Endothelial cell of umbilical vein (primary cell): ENCODE results near the gene C2CD3. TPM values are rescaled to one million over a fixed set of nuclear protein-coding genes. Genes with fewer than 3 reads are reported as not detected.

ENCODE experiments used
- BruUV-seq: library from RNA; stranded (reverse); fragments of 400-500 nt; replicated peaks from 2 replicates; lab custom pipeline; 2021; lab: Mats Ljungman, UMichigan
- CTCF ChIA-PET: fragments of 300-600, 350-600 bp; sonication (Branson Sonifier 250); formaldehyde crosslinking; loops from one replicate; lab custom pipeline; 2021; ENCODE audit warnings: antibody characterized with exemption, inconsistent platforms; lab: Charles Lee
- POLR2A ChIA-PET: fragments of 300-600, 350-600 bp; sonication (Branson Sonifier 250); formaldehyde crosslinking; loops from one replicate; lab custom pipeline; 2021; ENCODE audit warnings: antibody characterized with exemption, inconsistent platforms; lab: Charles Lee
- DNase-seq: peaks from one replicate; pipeline ENCODE4 v3.0.0-alpha.2; 2011; ENCODE audit warnings: low read depth, low spot score
- FAIRE-seq: peaks from 2 replicates; lab custom pipeline; 2011; peaks lifted over from hg19 to GRCh38; lab: Jason Lieb, UNC
- H2AFZ ChIP-seq: 2 replicates; pipeline ENCODE4 v1.6.0; 2012; ENCODE audit warnings: low read depth, low read length, control low read depth, inconsistent platforms
- H3K27ac ChIP-seq: 2 replicates; pipeline ENCODE4 v1.5.1; 2011; ENCODE audit warnings: low read depth, mild to moderate bottlenecking, control low read depth, low read length, moderate library complexity; ENCODE audit not compliant: insufficient read depth
- H3K27me3 ChIP-seq, 2 experiments: 2 replicates each; pipeline versions ENCODE4 v1.6.0 to v1.6.1; 2011; ENCODE audit warnings: low read length in 2 of 2, mixed read lengths in 1 of 2; ENCODE audit not compliant: control insufficient read depth in 2 of 2, insufficient read depth in 2 of 2
- H3K36me3 ChIP-seq, 2 experiments: 2 replicates in 1 of 2; 3 replicates in 1 of 2; pipeline ENCODE4 v1.5.1; 2011; ENCODE audit warnings: low read length in 2 of 2, mild to moderate bottlenecking in 1 of 2, moderate library complexity in 1 of 2; ENCODE audit not compliant: control insufficient read depth in 2 of 2, insufficient read depth in 2 of 2; ENCODE audit errors: extremely low read depth in 1 of 2
- H3K4me1 ChIP-seq: 3 replicates; pipeline ENCODE4 v1.5.1; 2011; ENCODE audit warnings: mild to moderate bottlenecking, low read length; ENCODE audit not compliant: control insufficient read depth, insufficient read depth; ENCODE audit errors: extremely low read depth
- H3K4me2 ChIP-seq: 2 replicates; pipeline ENCODE4 v1.6.1; 2011; ENCODE audit warnings: low read length, control low read depth, mixed read lengths; ENCODE audit not compliant: insufficient read depth
- H3K4me3 ChIP-seq, 3 experiments: fragments of 200-600 bp in 1 of 3; sonication (generic), shearing (Covaris generic) in 1 of 3; replicated peaks in 1 of 3; 2 replicates each; pipeline ENCODE4 v1.5.1; 2011 to 2016; ENCODE audit warnings: control low read depth in 3 of 3, low read length in 3 of 3, mild to moderate bottlenecking in 2 of 3, inconsistent platforms in 1 of 3, low read depth in 1 of 3, moderate library complexity in 1 of 3; ENCODE audit not compliant: insufficient read depth in 1 of 3
- H3K79me2 ChIP-seq: 2 replicates; pipeline ENCODE4 v1.6.0; 2012; ENCODE audit warnings: low read length, inconsistent platforms; ENCODE audit not compliant: control insufficient read depth, insufficient read depth
- H3K9ac ChIP-seq: replicated peaks from 2 replicates; pipeline ENCODE3; 2011; ENCODE audit warnings: low read length, control low read depth; ENCODE audit not compliant: insufficient read depth; ENCODE audit errors: extremely low read depth
- H3K9me1 ChIP-seq: replicated peaks from 3 replicates; pipeline ENCODE4 v1.6.0; 2011; ENCODE audit warnings: mild to moderate bottlenecking, low read length; ENCODE audit not compliant: control insufficient read depth, insufficient read depth; ENCODE audit errors: extremely low read depth
- H3K9me3 ChIP-seq: replicated peaks from 2 replicates; pipeline ENCODE4 v1.5.1; 2012; ENCODE audit warnings: low read length, inconsistent platforms; ENCODE audit not compliant: control insufficient read depth, insufficient read depth
- H4K20me1 ChIP-seq: replicated peaks from 2 replicates; pipeline ENCODE3; 2011; ENCODE audit warnings: mild to moderate bottlenecking, low read length; ENCODE audit not compliant: control insufficient read depth, insufficient read depth; ENCODE audit errors: extremely low read depth
- EZH2 ChIP-seq: IDR thresholded peaks from 2 replicates; pipeline ENCODE4 v1.6.1; 2012; ENCODE audit warnings: borderline replicate concordance, low read depth, mild to moderate bottlenecking, moderate library complexity, low read length, inconsistent platforms; ENCODE audit not compliant: severe bottlenecking
- FOS ChIP-seq: IDR thresholded peaks from 2 replicates; pipeline ENCODE4 v1.6.1; 2011; ENCODE audit warnings: mild to moderate bottlenecking, low read length, moderate library complexity, borderline replicate concordance; ENCODE audit not compliant: insufficient read depth
- GATA2 ChIP-seq: IDR thresholded peaks from 2 replicates; pipeline ENCODE4 v1.7.0; 2011; ENCODE audit warnings: low read depth, mild to moderate bottlenecking, moderate library complexity, mixed read lengths, low read length; ENCODE audit not compliant: insufficient read length, insufficient read depth
- JUN ChIP-seq: IDR thresholded peaks from 2 replicates; pipeline ENCODE4 v1.6.1; 2011; ENCODE audit warnings: borderline replicate concordance, low read depth; ENCODE audit not compliant: insufficient read length, insufficient read depth
- MAX ChIP-seq: IDR thresholded peaks from 2 replicates; pipeline ENCODE4 v1.6.1; 2011; ENCODE audit not compliant: insufficient read depth, insufficient read length
- MYC ChIP-seq: IDR thresholded peaks from one replicate; pipeline ENCODE4 v1.6.1; 2011; ENCODE audit warnings: mild to moderate bottlenecking, low read depth, low read length
- POLR2A ChIP-seq: IDR thresholded peaks from 2 replicates; pipeline ENCODE4 v1.6.1; 2012; ENCODE audit warnings: low read depth, mild to moderate bottlenecking, control low read depth, low read length
- POLR2AphosphoS5 ChIP-seq: IDR thresholded peaks from 2 replicates; pipeline ENCODE4 v1.6.1; 2012; ENCODE audit warnings: low read depth, mild to moderate bottlenecking, control low read depth, low read length, moderate library complexity; ENCODE audit not compliant: insufficient read depth
- dilution Hi-C: fragments of 300-500 bp; cut with MboI; formaldehyde crosslinking; loops from one replicate; pipeline ENCODE4 v1.15.0; 2019; ENCODE audit warnings: low sequenced_read_pairs; ENCODE audit not compliant: extremely low pct_ligation_motif_present
- intact Hi-C: fragments of 100-400 bp; cut with micrococcal nuclease; formaldehyde crosslinking; loops from one replicate; pipeline ENCODE4 v1.10.0; 2022
- polyA plus RNA-seq, 4 experiments: library from polyadenylated mRNA; depleted of rRNA in 3 of 4; stranded (reverse) in 3 of 4; unstranded in 1 of 4; fragments of >200 nt; gene quantifications; 2 replicates each; pipeline versions ENCODE4 v1.2.1 to v1.2.3, GENCODE V29; 2011 to 2012; ENCODE audit warnings: missing spikeins in 1 of 4
- total RNA-seq: library from RNA; stranded (reverse); gene quantifications from 2 replicates; pipeline ENCODE4 v1.2.3, GENCODE V29; 2021
- TF ChIP-seq, protein P1 (sequence below), 2 donors: IDR thresholded peaks; 1 replicate in 1 of 2; 2 replicates in 1 of 2; pipeline ENCODE4 v1.5.1; 2011; ENCODE audit warnings: low read length in 2 of 2, mild to moderate bottlenecking in 2 of 2, moderate library complexity in 2 of 2, control low read depth in 1 of 2, inconsistent platforms in 1 of 2, low read depth in 1 of 2; ENCODE audit not compliant: insufficient read depth in 1 of 2; ENCODE audit errors: extremely low read depth in 1 of 2

Gene C2CD3
- total and polyA plus RNA-seq, 2 donors (not counting 3 experiments of a cell fraction or from before 2014, with no cell fraction given): 12.9 to 36.6 TPM

- Histone ChIP-seq H2AFZ (no peak overlapping the region), H3K36me3 (no peaks in the 10 kb centered on the region), H3K4me2 (no peak overlapping the region), H3K9me3 (no peaks in the 10 kb centered on the region), H3K9ac (no peak overlapping the region), H3K9me1 (no peaks in the 10 kb centered on the region), H3K79me2 (no peaks in the 10 kb centered on the region), H3K27me3 (no peaks in the 10 kb centered on the region), H3K4me3 (no peak overlapping the region), H3K4me1 (no peaks in the 10 kb centered on the region), H4K20me1 (no peaks in the 10 kb centered on the region), H3K27ac (no peak overlapping the region)
- ChIA-PET POLR2A (no interaction called here), CTCF (interaction anchor here (1.4 kb wide), 1 partner anchor 11 kb away, joined by 3 read pairs; no protein-coding TSS in a partner anchor)
- BruUV-seq: no TSS peak
- FAIRE-seq (no peak), DNase-seq (no peak)
- intact Hi-C loops: no loop called here
- dilution Hi-C loops: no loop called here
- TF ChIP-seq FOS (no peak), POLR2A (no peak), MAX (no peak), EZH2 (no peak), MYC (no peak), JUN (no peak), POLR2AphosphoS5 (no peak), GATA2 (no peak)
- TF ChIP-seq, protein P1, sequence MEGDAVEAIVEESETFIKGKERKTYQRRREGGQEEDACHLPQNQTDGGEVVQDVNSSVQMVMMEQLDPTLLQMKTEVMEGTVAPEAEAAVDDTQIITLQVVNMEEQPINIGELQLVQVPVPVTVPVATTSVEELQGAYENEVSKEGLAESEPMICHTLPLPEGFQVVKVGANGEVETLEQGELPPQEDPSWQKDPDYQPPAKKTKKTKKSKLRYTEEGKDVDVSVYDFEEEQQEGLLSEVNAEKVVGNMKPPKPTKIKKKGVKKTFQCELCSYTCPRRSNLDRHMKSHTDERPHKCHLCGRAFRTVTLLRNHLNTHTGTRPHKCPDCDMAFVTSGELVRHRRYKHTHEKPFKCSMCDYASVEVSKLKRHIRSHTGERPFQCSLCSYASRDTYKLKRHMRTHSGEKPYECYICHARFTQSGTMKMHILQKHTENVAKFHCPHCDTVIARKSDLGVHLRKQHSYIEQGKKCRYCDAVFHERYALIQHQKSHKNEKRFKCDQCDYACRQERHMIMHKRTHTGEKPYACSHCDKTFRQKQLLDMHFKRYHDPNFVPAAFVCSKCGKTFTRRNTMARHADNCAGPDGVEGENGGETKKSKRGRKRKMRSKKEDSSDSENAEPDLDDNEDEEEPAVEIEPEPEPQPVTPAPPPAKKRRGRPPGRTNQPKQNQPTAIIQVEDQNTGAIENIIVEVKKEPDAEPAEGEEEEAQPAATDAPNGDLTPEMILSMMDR (IDR thresholded peaks at IDR 0.05; ENCODE audit: extremely low read depth in 1 of 2, insufficient read depth in 1 of 2, low read depth in 1 of 2, low read length in 2 of 2): no peak
Observed at GRCh38 chr11:74002832-74003231, 168.0 kb downstream of the C2CD3 start.
